Tibial artery (tissue), 4 donors: ENCODE measurements around the gene CALN1.

Experiments
- DNase-seq, 2 donors: peaks; one replicate each; pipeline ENCODE4 v3.0.0-alpha.2; 2019
- H3K27ac ChIP-seq, 2 donors: fragments of 200-600 bp; sonication (generic) in 1 of 2; 1 replicate in 1 of 2; 2 replicates in 1 of 2; pipeline ENCODE4 v1.5.1; 2018 to 2019; ENCODE audit warnings: mild to moderate bottlenecking in 1 of 2
- H3K27me3 ChIP-seq, 2 donors: fragments of 200-600 bp; sonication (generic) in 1 of 2; one replicate each; pipeline versions ENCODE4 v1.5.1 to v1.6.0; 2016 to 2019
- H3K36me3 ChIP-seq, 3 donors: fragments of 200-600 bp; sonication (generic) in 2 of 3; one replicate each; pipeline ENCODE4 v1.5.1; 2016 to 2019; ENCODE audit warnings: mild to moderate bottlenecking in 2 of 3
- H3K4me1 ChIP-seq, 4 donors: fragments of 200-600 bp; sonication (generic) in 2 of 4; 1 replicate in 3 of 4; 2 replicates in 1 of 4; pipeline ENCODE4 v1.5.1; 2016 to 2019
- H3K4me3 ChIP-seq, 2 donors: fragments of 200-600 bp; sonication (generic) in 1 of 2; 1 replicate in 1 of 2; 2 replicates in 1 of 2; pipeline ENCODE4 v1.5.1; 2018 to 2019; ENCODE audit warnings: mild to moderate bottlenecking in 2 of 2
- H3K9me3 ChIP-seq, 3 donors: fragments of 200-600 bp; sonication (generic) in 1 of 3; one replicate each; pipeline ENCODE4 v1.5.1; 2016 to 2019
- intact Hi-C: fragments of 100-400 bp; cut with DNase I; formaldehyde crosslinking; loops from one replicate; pipeline ENCODE4 v1.15.0; 2023; ENCODE audit warnings: low total_unique reads
- TF ChIP-seq, protein P1 (sequence below), 2 experiments: fragments of 200-600 bp in 1 of 2; fragments of 450-650 bp in 1 of 2; IDR thresholded peaks; one replicate each; pipeline ENCODE4 v1.5.1; 2017 to 2019; ENCODE audit warnings: antibody characterized with exemption in 2 of 2, mild to moderate bottlenecking in 1 of 2, moderate library complexity in 1 of 2

Gene CALN1

GRCh38 chr7:72281308-72281707, 130.8 kb downstream of the CALN1 start:
- intact Hi-C loops = no loop called here
- Histone ChIP-seq H3K27ac (no peak overlapping the region), H3K4me1 (no peaks in the 10 kb centered on the region), H3K4me3 (no peak overlapping the region), H3K27me3 (no peaks in the 10 kb centered on the region), H3K9me3 (peaks cover 0 to 18% (median 6%) of the 10 kb centered on the region in 3 donors), H3K36me3 (no peaks in the 10 kb centered on the region)
- TF ChIP-seq, protein P1, sequence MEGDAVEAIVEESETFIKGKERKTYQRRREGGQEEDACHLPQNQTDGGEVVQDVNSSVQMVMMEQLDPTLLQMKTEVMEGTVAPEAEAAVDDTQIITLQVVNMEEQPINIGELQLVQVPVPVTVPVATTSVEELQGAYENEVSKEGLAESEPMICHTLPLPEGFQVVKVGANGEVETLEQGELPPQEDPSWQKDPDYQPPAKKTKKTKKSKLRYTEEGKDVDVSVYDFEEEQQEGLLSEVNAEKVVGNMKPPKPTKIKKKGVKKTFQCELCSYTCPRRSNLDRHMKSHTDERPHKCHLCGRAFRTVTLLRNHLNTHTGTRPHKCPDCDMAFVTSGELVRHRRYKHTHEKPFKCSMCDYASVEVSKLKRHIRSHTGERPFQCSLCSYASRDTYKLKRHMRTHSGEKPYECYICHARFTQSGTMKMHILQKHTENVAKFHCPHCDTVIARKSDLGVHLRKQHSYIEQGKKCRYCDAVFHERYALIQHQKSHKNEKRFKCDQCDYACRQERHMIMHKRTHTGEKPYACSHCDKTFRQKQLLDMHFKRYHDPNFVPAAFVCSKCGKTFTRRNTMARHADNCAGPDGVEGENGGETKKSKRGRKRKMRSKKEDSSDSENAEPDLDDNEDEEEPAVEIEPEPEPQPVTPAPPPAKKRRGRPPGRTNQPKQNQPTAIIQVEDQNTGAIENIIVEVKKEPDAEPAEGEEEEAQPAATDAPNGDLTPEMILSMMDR (IDR thresholded peaks at IDR 0.05) = no peak
- DNase-seq = no peak

DNA sequence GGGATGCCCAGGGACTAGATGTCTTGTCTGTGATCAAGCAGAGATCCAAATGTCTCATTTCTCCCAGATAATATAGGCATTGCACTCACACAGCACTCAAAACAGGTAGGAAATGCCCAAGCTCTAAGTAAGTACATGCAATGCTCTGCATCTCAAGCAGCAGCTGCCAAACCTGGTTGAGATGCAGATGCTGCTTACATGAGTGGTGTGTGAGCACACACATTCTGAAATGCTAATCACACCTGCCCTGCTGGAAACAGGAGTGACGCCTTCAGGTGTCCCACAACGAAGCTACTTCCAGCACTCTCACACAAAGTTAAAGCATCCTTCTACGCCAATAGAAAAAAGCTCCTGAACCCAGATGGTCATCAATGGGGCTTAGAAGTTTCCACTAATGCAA, 132.9 kb downstream of the CALN1 start:
- no peaks in the 10 kb centered on the region for H3K36me3 ChIP-seq
- H3K27me3 ChIP-seq = no peaks in the 10 kb centered on the region
- no peak overlapping the region for H3K27ac ChIP-seq
- H3K9me3 ChIP-seq = peaks cover 0 to 18% (median 6%) of the 10 kb centered on the region in 3 donors
- TF ChIP-seq, protein P1 (IDR thresholded peaks at IDR 0.05) = no peak
- H3K4me1 ChIP-seq = no peaks in the 10 kb centered on the region
- H3K4me3 ChIP-seq = no peak overlapping the region
- intact Hi-C loops = no loop called here
- DNase-seq = no peak

DNA sequence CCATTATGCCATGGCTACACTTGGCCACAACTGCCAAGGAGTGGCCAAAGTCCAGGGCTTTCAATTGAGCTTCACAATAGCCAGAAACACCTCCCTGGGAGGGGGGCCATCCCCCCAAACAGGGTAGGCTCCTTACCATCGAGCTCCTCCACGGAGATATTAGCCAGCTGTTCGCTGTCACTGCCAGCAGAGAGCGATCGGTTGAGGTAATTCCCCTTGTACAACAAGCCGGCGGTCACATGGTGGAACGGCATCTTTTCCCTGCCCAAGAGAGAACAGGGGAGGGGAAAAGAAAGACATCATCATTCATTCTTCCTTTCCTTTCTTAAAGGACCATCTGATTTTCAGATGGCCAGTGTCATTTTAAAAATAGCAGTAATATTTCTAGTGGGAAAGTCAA, 133.6 kb downstream of the CALN1 start:
- H3K27ac ChIP-seq = no peak overlapping the region
- intact Hi-C loops = no loop called here

DNA sequence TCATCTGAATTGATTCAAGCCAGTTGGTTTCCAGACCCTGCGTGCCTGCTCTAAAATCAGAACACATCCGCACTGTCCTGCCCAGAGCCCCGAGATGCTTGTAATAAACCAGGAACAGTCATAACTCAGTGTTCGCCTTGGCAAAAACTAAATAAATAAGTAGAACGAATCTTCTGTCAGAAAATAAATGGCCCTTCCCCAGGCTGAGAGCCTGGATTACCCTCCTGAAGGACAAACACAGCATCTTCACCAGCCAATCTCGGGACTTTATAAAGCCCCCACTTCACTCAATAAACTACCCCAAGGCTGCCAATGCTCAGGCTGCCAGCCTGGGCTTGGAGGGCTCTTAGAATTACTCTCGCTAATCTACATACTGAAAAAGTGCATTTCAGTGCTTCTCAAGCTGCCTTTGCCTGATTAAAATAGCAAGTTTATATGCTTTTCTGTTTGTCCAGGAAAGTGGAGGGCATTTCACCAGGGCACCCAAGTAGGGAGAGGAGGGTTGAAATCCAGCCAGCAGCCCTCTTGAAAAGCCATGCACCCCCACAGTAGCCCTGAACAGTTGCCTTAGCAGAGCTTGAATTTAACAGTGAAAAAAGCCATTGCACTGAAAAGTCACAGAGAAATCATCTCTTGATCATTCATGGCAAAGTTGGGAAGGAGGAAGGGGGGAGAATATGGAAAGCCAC, 136.6 kb downstream of the CALN1 start:
- Histone ChIP-seq H3K4me3 (no peak overlapping the region), H3K27me3 (no peaks in the 10 kb centered on the region), H3K9me3 (peaks cover 0 to 22% (median 6%) of the 10 kb centered on the region in 3 donors), H3K4me1 (no peaks in the 10 kb centered on the region), H3K27ac (no peak overlapping the region), H3K36me3 (no peaks in the 10 kb centered on the region)
- TF ChIP-seq, protein P1 (IDR thresholded peaks at IDR 0.05) = no peak
- intact Hi-C loops = no loop called here
- no peak for DNase-seq

More for the DNA sequence above, 133.6 kb downstream of the CALN1 start:
- Histone ChIP-seq H3K4me3 (no peak overlapping the region), H3K9me3 (peaks cover 0 to 18% (median 6%) of the 10 kb centered on the region in 3 donors), H3K27me3 (no peaks in the 10 kb centered on the region), H3K4me1 (no peaks in the 10 kb centered on the region), H3K36me3 (no peaks in the 10 kb centered on the region)
- DNase-seq = no peak
- TF ChIP-seq, protein P1 (IDR thresholded peaks at IDR 0.05) = no peak

GRCh38 chr7:72272479-72272878, 139.7 kb downstream of the CALN1 start:
- H3K4me1 ChIP-seq = no peaks in the 10 kb centered on the region
- TF ChIP-seq, protein P1 (IDR thresholded peaks at IDR 0.05) = no peak
- intact Hi-C loops = no loop called here
- H3K27ac ChIP-seq = no peak overlapping the region
- H3K4me3 ChIP-seq = no peak overlapping the region
- no peaks in the 10 kb centered on the region for H3K27me3 ChIP-seq
- peaks cover 0 to 16% (median 12%) of the 10 kb centered on the region in 3 donors for H3K9me3 ChIP-seq
- no peak for DNase-seq
- no peaks in the 10 kb centered on the region for H3K36me3 ChIP-seq
